ENCODE data around the gene CERK. TPM values are rescaled to one million over a fixed set of nuclear protein-coding genes. Genes with fewer than 3 reads are reported as not detected.

The CERK gene
- total RNA-seq, 1 experiment from 2014 or later = 30.9 TPM

- intact Hi-C loops (cut with micrococcal nuclease; ENCODE audit: unreplicated experiment) (no loop called here), in situ Hi-C loops (cut with HindIII; ENCODE audit: low pct_unique_long_range_greater_than_20kb, low sequenced_read_pairs) (no loop called here)
- Histone ChIP-seq H3K9me3 (ENCODE audit: control insufficient read depth, insufficient read depth, low read depth, low read length) (no peaks in the 10 kb centered on the region), H3K27me3 (ENCODE audit: control insufficient read depth, insufficient read depth, low read length) (no peaks in the 10 kb centered on the region), H3K27ac (ENCODE audit: low read length) (no peak overlapping the region), H3K4me1 (ENCODE audit: control insufficient read depth, insufficient read depth, low read length) (no peaks in the 10 kb centered on the region), H3K36me3 (ENCODE audit: control insufficient read depth, insufficient read depth, low read length) (no peaks in the 10 kb centered on the region), H3K4me3 (ENCODE audit: low read depth in 2 of 2, low read length in 2 of 2) (no peak overlapping the region)
- ChIA-PET CTCF (no interaction called here), POLR2A (no interaction called here)
- ATAC-seq (no peak), DNase-seq (ENCODE audit: low read depth, low spot score) (no peak)
- no peak for TF ChIP-seq SIN3A (IDR thresholded peaks at IDR 0.05; ENCODE audit: borderline replicate concordance, insufficient read depth, low read depth, low read length)
- TF ChIP-seq REST (IDR thresholded peaks at IDR 0.05; ENCODE audit: insufficient read depth in 1 of 2, low read depth in 2 of 2, low read length in 1 of 2) = no peak
- no peak for TF ChIP-seq CTCF (IDR thresholded peaks at IDR 0.05)
- no peak for TF ChIP-seq POLR2AphosphoS5 (IDR thresholded peaks at IDR 0.05; ENCODE audit: low read depth, low read length)
- no peak for TF ChIP-seq TCF7L2 (IDR thresholded peaks at IDR 0.05; ENCODE audit: low read depth, low read length)
- no TSS peak for BruUV-seq (replicated peaks)
These were observed 75.8 kb downstream of the CERK start for GRCh38 chr22:46662226-46662625.

GRCh38 chr22:46661221-46661851 is 76.7 kb downstream of the CERK start:
- no peak for TF ChIP-seq REST (IDR thresholded peaks at IDR 0.05; ENCODE audit: insufficient read depth in 1 of 2, low read depth in 2 of 2, low read length in 1 of 2)
- TF ChIP-seq POLR2AphosphoS5 (IDR thresholded peaks at IDR 0.05; ENCODE audit: low read depth, low read length) = no peak
- no peak for TF ChIP-seq CTCF (IDR thresholded peaks at IDR 0.05)
- no peak for TF ChIP-seq SIN3A (IDR thresholded peaks at IDR 0.05; ENCODE audit: borderline replicate concordance, insufficient read depth, low read depth, low read length)
- no peaks in the 10 kb centered on the region for H3K27me3 ChIP-seq (ENCODE audit: control insufficient read depth, insufficient read depth, low read length)
- BruUV-seq (replicated peaks) = no TSS peak
- ChIA-PET POLR2A (no interaction called here), CTCF (no interaction called here)
- ATAC-seq (no peak), DNase-seq (ENCODE audit: low read depth, low spot score) (no peak)
- H3K4me3 ChIP-seq (ENCODE audit: low read depth in 2 of 2, low read length in 2 of 2) = no peak overlapping the region
- in situ Hi-C loops (cut with HindIII; ENCODE audit: low pct_unique_long_range_greater_than_20kb, low sequenced_read_pairs) = no loop called here
- no peak overlapping the region for H3K27ac ChIP-seq (ENCODE audit: low read length)
- no peaks in the 10 kb centered on the region for H3K36me3 ChIP-seq (ENCODE audit: control insufficient read depth, insufficient read depth, low read length)
- H3K4me1 ChIP-seq (ENCODE audit: control insufficient read depth, insufficient read depth, low read length) = no peaks in the 10 kb centered on the region
- intact Hi-C loops (cut with micrococcal nuclease; ENCODE audit: unreplicated experiment) = no loop called here
- no peaks in the 10 kb centered on the region for H3K9me3 ChIP-seq (ENCODE audit: control insufficient read depth, insufficient read depth, low read depth, low read length)
